LNCaP clone FGC (cell line): Measurements from ENCODE around the gene SLC43A2.

Source experiments
- DNase-seq: peaks from one replicate; pipeline ENCODE4 v3.0.0-alpha.2; 2011; ENCODE audit warnings: low read depth
- H3K4me3 ChIP-seq: 2 replicates; pipeline ENCODE4 v1.5.1; 2011; ENCODE audit warnings: mild to moderate bottlenecking, low read depth, low read length, control low read depth
- TF ChIP-seq, protein P1 (sequence below): IDR thresholded peaks from 2 replicates; pipeline ENCODE4 v1.5.1; 2012; ENCODE audit warnings: mild to moderate bottlenecking; ENCODE audit not compliant: control insufficient read depth, insufficient read depth; ENCODE audit errors: extremely low read depth

The SLC43A2 gene

DNA sequence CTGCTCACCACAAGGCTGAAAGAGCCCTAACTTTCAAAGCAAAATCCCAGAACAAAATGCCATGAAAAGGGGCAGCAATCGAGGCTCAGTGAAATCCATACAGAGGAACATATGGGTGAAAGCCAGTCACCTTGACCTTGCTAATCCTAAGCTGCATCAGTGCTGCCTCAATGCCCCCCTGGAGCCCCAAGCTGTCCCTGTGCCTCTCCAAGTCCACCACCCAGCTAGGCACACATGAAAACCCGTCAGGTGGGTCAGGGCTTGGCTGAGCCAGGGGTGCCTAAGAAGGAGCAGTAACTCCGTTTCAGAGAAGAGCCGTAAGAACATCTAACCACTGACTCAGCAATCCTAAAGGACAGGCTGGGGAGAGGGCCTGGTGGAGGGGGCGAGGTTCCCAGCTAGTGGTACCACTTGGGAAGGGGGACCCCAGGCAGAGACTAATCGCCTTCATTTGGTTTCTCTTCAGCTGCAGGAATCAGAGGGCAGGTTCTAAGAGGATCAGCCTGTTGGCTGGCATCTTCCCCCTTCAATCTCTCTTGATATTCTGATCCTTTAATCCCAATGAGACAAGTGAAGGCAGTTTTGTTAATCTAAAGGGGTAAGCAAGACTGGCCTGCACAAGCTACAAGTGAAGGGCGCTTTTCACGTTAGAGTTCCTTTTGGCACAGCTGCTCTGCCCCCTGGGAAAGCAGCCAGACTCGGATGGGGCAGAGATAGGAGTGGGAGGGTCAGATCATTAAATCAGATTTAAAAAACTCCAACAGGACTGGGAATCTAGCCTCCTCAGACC lies 73.7 kb downstream of the SLC43A2 start:
- no peak for DNase-seq
- TF ChIP-seq, protein P1, sequence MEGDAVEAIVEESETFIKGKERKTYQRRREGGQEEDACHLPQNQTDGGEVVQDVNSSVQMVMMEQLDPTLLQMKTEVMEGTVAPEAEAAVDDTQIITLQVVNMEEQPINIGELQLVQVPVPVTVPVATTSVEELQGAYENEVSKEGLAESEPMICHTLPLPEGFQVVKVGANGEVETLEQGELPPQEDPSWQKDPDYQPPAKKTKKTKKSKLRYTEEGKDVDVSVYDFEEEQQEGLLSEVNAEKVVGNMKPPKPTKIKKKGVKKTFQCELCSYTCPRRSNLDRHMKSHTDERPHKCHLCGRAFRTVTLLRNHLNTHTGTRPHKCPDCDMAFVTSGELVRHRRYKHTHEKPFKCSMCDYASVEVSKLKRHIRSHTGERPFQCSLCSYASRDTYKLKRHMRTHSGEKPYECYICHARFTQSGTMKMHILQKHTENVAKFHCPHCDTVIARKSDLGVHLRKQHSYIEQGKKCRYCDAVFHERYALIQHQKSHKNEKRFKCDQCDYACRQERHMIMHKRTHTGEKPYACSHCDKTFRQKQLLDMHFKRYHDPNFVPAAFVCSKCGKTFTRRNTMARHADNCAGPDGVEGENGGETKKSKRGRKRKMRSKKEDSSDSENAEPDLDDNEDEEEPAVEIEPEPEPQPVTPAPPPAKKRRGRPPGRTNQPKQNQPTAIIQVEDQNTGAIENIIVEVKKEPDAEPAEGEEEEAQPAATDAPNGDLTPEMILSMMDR = no peak
- H3K4me3 ChIP-seq = 0 out of 2 replicates have a peak overlapping the region, but pooled peaks have one; percentile 0

DNA sequence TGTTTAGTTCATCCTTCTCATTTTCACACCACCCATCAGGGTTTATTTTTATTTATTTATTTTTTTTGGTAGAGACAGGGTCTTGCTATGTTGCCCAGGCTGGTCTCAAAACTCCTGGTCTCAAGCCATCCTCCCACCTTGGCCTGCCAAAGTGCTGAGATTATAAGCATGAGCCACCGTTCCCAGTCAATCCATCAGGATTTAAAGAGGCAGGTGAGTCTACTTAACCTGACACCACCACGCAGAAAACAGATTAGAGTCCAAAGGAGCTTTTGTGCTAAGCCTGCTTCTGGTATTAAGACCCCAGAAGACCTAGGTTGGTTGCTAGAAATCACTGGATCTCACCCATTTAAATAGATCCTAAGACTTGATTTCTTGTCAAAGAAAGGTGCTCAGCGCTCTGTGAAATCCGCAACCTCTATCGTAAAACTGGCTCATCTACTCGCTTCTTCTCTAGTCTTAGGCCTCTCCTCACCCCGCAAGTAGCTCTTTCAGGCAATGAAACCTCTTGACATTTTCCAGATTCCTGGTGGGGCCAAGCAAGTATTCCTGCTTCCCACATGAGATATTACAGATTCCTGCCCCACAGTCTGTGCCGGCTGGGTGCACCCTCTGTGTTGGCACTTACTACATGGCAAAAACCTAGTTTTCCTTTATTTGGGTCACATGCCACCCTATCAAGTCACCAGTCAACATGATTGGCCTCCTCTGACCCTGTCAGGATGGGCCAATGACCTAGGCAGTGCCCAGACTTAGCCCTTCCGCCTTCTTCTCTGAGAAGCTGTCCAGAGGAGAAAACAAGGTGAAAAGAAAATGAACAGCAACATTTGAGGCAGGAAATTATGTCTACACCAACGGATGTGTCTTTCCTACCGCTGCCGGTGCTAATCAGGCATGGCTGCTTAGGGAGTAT lies 75.0 kb downstream of the SLC43A2 start:
- TF ChIP-seq, protein P1 = no peak
- no peak overlapping the region for H3K4me3 ChIP-seq
- DNase-seq = no peak

DNA sequence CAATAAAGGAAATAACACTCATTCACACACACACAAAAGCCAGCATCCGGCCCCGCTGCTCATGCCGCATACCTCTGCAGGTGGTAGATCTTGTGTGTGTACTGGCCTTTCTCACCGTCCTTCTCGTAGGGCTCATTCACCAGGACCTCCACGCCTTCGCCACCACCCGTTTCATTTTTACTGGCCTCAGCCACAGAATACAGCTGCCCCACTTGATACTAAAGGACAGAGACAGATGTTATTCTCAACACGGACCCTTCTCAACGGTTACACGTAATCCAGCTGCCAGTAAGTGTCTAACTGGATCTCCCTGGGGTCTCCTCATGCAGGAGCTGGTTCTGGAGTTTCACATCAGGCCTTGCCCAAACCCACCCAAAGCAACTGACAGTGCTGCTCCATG lies 75.7 kb downstream of the SLC43A2 start:
- no peak for DNase-seq
- no peak overlapping the region for H3K4me3 ChIP-seq
- TF ChIP-seq, protein P1 = no peak

DNA sequence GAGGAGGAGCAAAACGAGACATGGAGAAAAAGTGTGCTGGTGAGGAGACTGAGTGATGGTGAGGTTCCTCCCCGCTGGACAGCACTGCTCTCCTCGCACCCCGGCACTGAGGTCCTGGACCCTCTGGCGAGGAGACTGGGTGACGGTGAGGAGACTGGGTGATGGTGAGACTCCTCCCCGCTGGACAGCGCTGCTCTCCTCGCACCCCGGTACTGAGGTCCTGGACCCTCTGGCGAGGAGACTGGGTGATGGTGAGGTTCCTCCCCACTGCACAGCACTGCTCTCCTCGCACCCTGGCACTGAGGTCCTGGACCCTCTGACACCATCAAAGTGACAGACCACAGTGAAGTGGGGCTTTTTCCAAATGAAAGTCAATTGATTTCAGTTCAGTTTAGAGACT lies 76.9 kb downstream of the SLC43A2 start:
- TF ChIP-seq, protein P1 = no peak
- no peak overlapping the region for H3K4me3 ChIP-seq
- no peak for DNase-seq

DNA sequence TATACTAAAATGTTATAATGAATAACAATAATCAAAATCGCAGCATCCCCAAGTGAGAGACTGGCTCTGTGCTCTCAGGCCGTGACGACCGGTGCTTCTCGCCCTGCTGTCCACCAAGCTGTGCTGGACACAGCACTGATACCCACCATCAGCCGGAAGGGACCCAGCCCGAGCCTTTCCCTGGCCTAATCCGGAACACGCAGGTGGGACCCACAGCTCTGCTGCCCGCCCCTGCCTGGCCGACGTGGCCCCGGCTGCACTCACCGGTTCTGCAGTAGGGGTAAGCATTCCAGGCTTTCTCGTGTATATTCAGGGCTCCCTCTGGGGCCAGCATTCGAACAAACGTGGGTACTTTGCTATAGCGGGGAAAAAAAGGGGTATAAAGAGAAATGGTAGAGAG lies 80.6 kb downstream of the SLC43A2 start:
- H3K4me3 ChIP-seq = no peak overlapping the region
- TF ChIP-seq, protein P1 = no peak
- DNase-seq = no peak

DNA sequence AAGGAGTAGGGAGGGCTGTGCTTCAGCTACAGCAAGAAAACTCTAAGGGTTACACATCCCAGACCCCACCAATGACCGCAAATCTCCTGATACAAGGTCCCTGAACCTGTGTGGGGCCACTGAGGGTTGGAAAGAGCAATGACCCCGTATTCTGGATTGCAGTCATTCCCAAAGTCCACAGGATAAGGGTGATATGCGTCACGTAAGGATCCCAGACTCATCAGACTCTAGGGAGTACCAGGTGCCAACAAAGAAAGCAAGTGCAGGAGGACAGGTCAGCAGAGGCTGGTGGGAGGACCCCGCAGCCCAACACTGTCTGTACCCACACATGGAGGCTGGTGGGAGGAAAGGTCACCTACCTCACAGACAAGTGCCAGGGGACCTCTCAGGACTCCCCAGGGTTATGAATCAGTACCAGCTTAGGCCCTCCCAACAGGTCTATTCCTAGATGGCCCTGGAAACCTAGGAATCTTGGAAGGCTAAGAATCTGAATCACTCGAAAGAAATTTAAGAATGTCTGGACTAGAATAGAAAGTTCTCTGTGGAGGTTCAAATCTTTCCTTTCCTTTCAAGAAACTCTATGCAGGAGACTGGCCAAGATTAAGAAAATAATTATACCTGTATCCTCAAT lies 82.2 kb downstream of the SLC43A2 start:
- no peak for DNase-seq
- H3K4me3 ChIP-seq = no peak overlapping the region
- TF ChIP-seq, protein P1 = no peak
